ENCODE data around the gene BRD3. TPM values are rescaled to one million over a fixed set of nuclear protein-coding genes. Genes with fewer than 3 reads are reported as not detected.

Gene BRD3
- total RNA-seq, 1 experiment from 2014 or later: 4.0 TPM

DNA sequence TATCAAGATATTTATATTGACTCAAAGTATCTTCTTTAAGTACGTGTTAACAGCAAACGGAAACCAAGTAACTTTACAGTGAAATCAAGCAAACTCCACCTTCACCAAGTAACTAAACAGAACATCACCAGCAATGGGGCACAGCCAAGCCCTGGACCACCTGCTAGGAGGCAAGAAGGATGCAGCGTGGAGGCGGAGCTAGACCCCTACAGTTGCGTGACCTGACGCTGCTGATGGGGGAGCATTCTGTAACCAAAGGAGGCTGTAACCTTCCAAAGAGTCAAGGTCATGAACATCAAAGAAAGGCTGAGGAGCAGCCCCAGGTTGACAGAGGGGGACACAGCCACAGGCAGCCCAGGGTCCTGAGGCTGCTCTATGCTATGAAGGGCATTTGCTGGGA lies 81.8 kb downstream of the BRD3 start:
- peaks cover 52% of the 10 kb centered on the region for H4K20me1 ChIP-seq (ENCODE audit: insufficient read depth, low read depth, low read length)
- H3K9me3 ChIP-seq (ENCODE audit: low read length): no peaks in the 10 kb centered on the region
- H3K4me1 ChIP-seq (ENCODE audit: low read length): peaks cover 8% of the 10 kb centered on the region
- no peak overlapping the region for H3K4me3 ChIP-seq (ENCODE audit: low read length)
- DNase-seq: no peak
- H3K27ac ChIP-seq (ENCODE audit: low read length): no peak overlapping the region
- H3K4me2 ChIP-seq (ENCODE audit: low read depth, low read length, poor library complexity, severe bottlenecking): no peak overlapping the region
- H2AFZ ChIP-seq (ENCODE audit: low read length): no peak overlapping the region
- no peaks in the 10 kb centered on the region for H3K79me2 ChIP-seq (ENCODE audit: low read length)
- H3K36me3 ChIP-seq (ENCODE audit: insufficient read depth, low read length): no peaks in the 10 kb centered on the region
- no peaks in the 10 kb centered on the region for H3K9me2 ChIP-seq (replicated peaks; ENCODE audit: insufficient read depth, low read length)
- no peaks in the 10 kb centered on the region for H3K27me3 ChIP-seq (ENCODE audit: low read length)
- H3K9ac ChIP-seq (ENCODE audit: low read length): no peak overlapping the region

DNA sequence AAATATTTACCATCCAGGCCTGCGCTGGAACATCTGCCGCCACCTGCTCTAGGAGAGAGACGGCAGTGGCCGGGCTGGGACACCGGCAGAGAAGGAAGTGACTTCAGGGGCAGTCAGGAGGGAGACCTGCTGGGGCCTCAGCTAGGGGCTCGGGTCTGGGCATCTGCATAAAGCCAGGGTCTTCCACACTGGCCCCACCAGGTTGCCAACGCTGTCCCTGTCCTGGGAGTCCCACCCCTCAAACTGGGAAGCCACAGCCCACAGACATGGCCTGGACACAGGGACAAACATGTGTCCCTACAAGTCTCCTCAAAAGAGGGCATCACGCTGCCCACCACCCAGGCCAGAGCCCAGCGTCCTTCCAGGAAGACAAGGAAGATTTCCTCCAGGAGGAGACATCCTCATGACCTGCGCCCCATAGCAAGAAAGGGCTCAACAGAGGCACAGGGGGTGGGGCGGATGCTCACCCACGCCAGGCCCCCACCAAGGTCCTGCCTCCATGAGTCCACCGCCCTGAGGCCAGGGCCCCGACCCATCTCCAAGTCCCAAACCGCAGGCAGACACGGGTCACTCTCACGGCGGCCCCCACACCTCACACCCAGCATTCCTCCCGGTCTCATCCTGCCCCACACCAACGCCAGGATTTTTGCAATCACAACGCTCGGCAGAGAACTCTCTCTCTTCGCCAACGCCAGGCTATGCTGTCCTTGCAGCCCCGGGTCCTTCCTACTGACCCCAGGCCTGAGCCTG lies 84.7 kb downstream of the BRD3 start:
- no peaks in the 10 kb centered on the region for H3K9me2 ChIP-seq (replicated peaks; ENCODE audit: insufficient read depth, low read length)
- peaks cover 25% of the 10 kb centered on the region for H3K4me1 ChIP-seq (ENCODE audit: low read length)
- no peak for DNase-seq
- H3K79me2 ChIP-seq (ENCODE audit: low read length): no peaks in the 10 kb centered on the region
- no peaks in the 10 kb centered on the region for H3K36me3 ChIP-seq (ENCODE audit: insufficient read depth, low read length)
- no peak overlapping the region for H3K4me3 ChIP-seq (ENCODE audit: low read length)
- H3K9me3 ChIP-seq (ENCODE audit: low read length): no peaks in the 10 kb centered on the region
- H3K27me3 ChIP-seq (ENCODE audit: low read length): no peaks in the 10 kb centered on the region
- H4K20me1 ChIP-seq (ENCODE audit: insufficient read depth, low read depth, low read length): peaks cover 61% of the 10 kb centered on the region
- H3K27ac ChIP-seq (ENCODE audit: low read length): no peak overlapping the region
- H3K4me2 ChIP-seq (ENCODE audit: low read depth, low read length, poor library complexity, severe bottlenecking): no peak overlapping the region
- H3K9ac ChIP-seq (ENCODE audit: low read length): no peak overlapping the region
- H2AFZ ChIP-seq (ENCODE audit: low read length): no peak overlapping the region

DNA sequence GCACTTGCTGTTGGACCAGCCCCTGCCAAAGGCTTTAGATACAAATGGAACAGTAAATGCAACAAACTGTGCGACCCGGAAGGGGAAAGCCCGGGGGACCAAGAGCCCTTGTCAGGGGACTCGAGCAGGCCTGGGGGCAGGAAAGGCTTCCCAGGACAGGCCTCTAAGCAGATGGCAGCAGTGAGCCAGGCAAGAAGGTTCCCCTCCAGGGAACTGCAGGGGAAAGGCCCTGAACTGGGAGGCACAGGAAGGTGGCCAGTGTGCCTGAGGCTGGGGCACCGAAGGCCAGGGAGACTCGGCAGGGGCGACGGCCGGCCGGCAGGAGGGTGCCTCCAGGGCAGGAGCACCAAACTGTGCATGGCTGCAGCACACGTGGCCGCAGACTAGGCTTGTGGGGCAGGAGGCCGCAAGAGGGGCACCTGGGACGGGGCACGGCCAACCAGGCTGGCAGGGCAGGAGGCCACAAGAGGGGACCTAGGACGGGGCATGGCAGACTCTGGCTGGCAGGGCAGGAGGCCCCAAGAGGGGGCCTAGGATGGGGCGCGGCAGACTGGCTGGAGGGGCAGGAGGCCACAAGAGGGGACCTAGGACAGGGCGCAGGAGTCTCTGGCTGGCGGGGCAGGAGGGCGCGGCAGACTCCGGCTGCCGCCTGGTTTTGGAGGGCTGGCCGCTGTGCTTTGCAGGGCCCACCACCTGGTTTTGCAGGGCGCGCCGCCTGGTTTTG lies 85.7 kb downstream of the BRD3 start:
- H2AFZ ChIP-seq (ENCODE audit: low read length): no peak overlapping the region
- no peak overlapping the region for H3K9ac ChIP-seq (ENCODE audit: low read length)

DNA sequence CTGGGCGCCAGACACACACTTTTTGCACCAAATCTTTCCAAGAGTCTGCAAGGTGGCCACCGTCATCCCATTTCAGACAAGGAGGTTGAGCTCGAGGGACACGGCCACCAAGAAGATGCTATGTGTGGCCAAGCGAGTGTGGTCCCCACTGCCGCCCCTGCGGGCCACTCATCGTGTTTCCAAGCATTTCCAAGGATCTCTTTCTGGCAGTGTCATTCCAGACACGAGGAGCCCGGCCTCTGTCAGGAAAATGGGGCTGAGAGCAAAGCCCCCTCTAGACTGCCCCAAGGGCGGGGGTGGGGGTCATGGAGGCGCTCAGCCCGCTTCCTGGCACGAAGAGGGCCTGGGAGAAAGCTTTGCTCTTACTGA lies 86.3 kb downstream of the BRD3 start:
- H3K4me3 ChIP-seq (ENCODE audit: low read length): no peak overlapping the region
- no peak overlapping the region for H3K9ac ChIP-seq (ENCODE audit: low read length)
- H2AFZ ChIP-seq (ENCODE audit: low read length): no peak overlapping the region
- no peaks in the 10 kb centered on the region for H3K9me3 ChIP-seq (ENCODE audit: low read length)
- no peaks in the 10 kb centered on the region for H3K27me3 ChIP-seq (ENCODE audit: low read length)
- H4K20me1 ChIP-seq (ENCODE audit: insufficient read depth, low read depth, low read length): peaks cover 64% of the 10 kb centered on the region
- no peaks in the 10 kb centered on the region for H3K79me2 ChIP-seq (ENCODE audit: low read length)
- no peak overlapping the region for H3K4me2 ChIP-seq (ENCODE audit: low read depth, low read length, poor library complexity, severe bottlenecking)
- H3K4me1 ChIP-seq (ENCODE audit: low read length): peaks cover 25% of the 10 kb centered on the region
- no peaks in the 10 kb centered on the region for H3K36me3 ChIP-seq (ENCODE audit: insufficient read depth, low read length)
- H3K27ac ChIP-seq (ENCODE audit: low read length): no peak overlapping the region
- H3K9me2 ChIP-seq (replicated peaks; ENCODE audit: insufficient read depth, low read length): no peaks in the 10 kb centered on the region
- no peak for DNase-seq

More for the DNA sequence above, 85.7 kb downstream of the BRD3 start:
- H3K4me3 ChIP-seq (ENCODE audit: low read length): no peak overlapping the region
- no peaks in the 10 kb centered on the region for H3K27me3 ChIP-seq (ENCODE audit: low read length)
- H3K9me3 ChIP-seq (ENCODE audit: low read length): no peaks in the 10 kb centered on the region
- H3K4me1 ChIP-seq (ENCODE audit: low read length): peaks cover 25% of the 10 kb centered on the region
- no peak for DNase-seq
- H3K27ac ChIP-seq (ENCODE audit: low read length): no peak overlapping the region
- H3K9me2 ChIP-seq (replicated peaks; ENCODE audit: insufficient read depth, low read length): no peaks in the 10 kb centered on the region
- H3K79me2 ChIP-seq (ENCODE audit: low read length): no peaks in the 10 kb centered on the region
- H4K20me1 ChIP-seq (ENCODE audit: insufficient read depth, low read depth, low read length): peaks cover 61% of the 10 kb centered on the region
- no peaks in the 10 kb centered on the region for H3K36me3 ChIP-seq (ENCODE audit: insufficient read depth, low read length)
- no peak overlapping the region for H3K4me2 ChIP-seq (ENCODE audit: low read depth, low read length, poor library complexity, severe bottlenecking)

DNA sequence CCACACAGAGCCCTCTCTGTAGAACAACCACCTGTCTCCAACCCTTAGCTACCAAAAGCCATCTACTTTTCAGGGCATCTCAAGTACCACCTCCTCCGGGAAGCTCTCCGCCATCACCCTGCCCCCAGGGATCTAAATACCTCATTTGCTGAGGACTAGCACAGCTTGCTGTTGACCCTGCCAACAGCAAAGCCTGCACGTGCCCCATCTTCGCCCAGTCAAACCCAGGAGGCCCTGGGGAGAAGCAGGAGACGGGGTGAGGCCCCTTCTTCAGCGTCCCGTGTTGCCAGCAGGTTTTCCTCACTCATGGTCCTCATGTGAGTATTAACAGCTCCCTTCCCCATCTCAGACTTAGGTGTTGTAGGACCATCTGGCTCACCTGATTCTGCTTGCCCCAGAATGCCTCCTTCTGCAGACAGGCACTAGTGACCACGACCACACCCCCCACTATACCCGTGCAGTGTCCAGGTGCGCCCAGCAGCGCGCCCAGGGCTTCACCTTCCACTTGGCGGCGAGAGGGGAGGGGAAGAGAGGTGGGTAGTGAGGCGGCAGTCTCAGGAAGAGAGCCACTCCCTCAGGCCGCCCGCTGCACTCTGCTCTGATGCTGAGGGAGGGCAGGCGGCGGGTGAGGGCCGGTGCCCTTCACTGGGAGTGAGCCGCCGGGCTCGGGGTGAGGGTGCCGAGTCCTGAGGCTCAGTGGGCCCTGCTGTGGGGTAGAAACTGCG lies 86.8 kb downstream of the BRD3 start:
- peaks cover 69% of the 10 kb centered on the region for H4K20me1 ChIP-seq (ENCODE audit: insufficient read depth, low read depth, low read length)
- H3K4me2 ChIP-seq (ENCODE audit: low read depth, low read length, poor library complexity, severe bottlenecking): no peak overlapping the region
- no peaks in the 10 kb centered on the region for H3K9me2 ChIP-seq (replicated peaks; ENCODE audit: insufficient read depth, low read length)
- peaks cover 25% of the 10 kb centered on the region for H3K4me1 ChIP-seq (ENCODE audit: low read length)
- no peak overlapping the region for H3K9ac ChIP-seq (ENCODE audit: low read length)
- no peaks in the 10 kb centered on the region for H3K9me3 ChIP-seq (ENCODE audit: low read length)
- H3K27me3 ChIP-seq (ENCODE audit: low read length): no peaks in the 10 kb centered on the region
- no peak overlapping the region for H3K4me3 ChIP-seq (ENCODE audit: low read length)
- H3K79me2 ChIP-seq (ENCODE audit: low read length): no peaks in the 10 kb centered on the region
- no peak overlapping the region for H3K27ac ChIP-seq (ENCODE audit: low read length)
- H3K36me3 ChIP-seq (ENCODE audit: insufficient read depth, low read length): no peaks in the 10 kb centered on the region
- DNase-seq: no peak
- no peak overlapping the region for H2AFZ ChIP-seq (ENCODE audit: low read length)

Other genes with a start within 250 kb of the BRD3 start
- 3.5 and 9.6 TPM in 2 replicates for gene VAV2, start 75.7 kb downstream of the BRD3 start, total RNA-seq (2014; rRNA removed; shearing (Covaris generic); ENCODE audit: low replicate concordance)
- 41.0 and 49.5 TPM in 2 replicates for gene BRD3OS, start 42.5 kb downstream of the BRD3 start, total RNA-seq (2014; rRNA removed; shearing (Covaris generic); ENCODE audit: low replicate concordance)
- 19.6 and 26.6 TPM in 2 replicates for gene WDR5, start 68.1 kb upstream of the BRD3 start, total RNA-seq (2014; rRNA removed; shearing (Covaris generic); ENCODE audit: low replicate concordance)
- not detected in 2 replicates for gene RNU6ATAC, start 96.5 kb upstream of the BRD3 start, total RNA-seq (2014; rRNA removed; shearing (Covaris generic); ENCODE audit: low replicate concordance)

Measured in Karpas-422 (cell line).